ENCODE data around the gene VPS9D1. TPM values are rescaled to one million over a fixed set of nuclear protein-coding genes. Genes with fewer than 3 reads are reported as not detected.
A peak's percentile ranks its signal among the peaks of the same experiment; 100 is the strongest.
"Not testable (repeated sequence)": the region's sequence is repeated elsewhere in the genome, so short reads cannot be mapped to it uniquely, and the experiment has no call there.

Gene VPS9D1
- total RNA-seq, 4 donors from 2014 or later = 7.1 to 25.0 (median 13.8) TPM

DNA sequence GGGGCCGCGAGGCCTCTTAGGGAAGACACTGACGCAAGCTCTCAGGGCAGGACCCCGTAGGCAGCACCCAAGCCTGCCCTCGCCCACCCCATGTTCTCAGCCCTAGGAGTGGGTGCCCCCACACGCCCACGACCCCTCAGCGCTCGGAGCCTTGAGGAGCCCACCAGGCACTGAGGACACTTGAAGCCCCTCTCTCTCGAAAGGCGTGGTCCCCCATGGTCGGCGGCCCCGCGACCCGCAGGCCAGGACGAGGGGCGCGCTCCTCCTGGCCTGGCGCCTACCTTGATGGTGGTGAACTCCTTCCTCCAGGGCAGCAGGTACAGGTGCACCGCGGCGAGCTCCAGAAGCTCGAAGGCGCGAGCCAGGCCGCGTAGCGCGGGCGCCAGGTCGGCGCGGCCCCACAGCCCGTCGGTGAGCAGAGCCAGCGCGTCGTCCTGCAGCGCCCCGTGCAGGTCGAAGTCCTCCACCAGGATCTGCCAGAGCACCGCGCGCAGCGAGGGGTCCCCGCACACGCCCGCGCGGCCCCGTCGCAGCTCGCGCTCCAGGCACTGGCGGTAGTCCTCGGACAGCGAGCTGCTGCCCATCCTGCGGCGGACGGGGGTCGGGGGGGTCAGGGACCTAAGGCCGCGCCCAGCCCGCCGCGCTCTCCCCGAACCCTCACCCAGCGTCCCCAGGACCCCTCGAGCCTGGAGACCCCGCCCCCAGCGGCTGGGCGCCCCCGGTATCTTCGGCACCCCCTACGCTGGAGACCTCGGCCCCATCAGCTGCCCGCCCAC, 19.9 kb downstream of the VPS9D1 start:
- Histone ChIP-seq H3K27ac (peak overlapping the region; percentile 89 to 94 (median 92)), H3K27me3 (peaks cover 0 to 18% (median 0%) of the 10 kb centered on the region in 4 donors), H3K4me3 (peak overlapping the region; percentile 64 to 78 (median 71)), H3K36me3 (peaks cover 0 to 23% (median 0%) of the 10 kb centered on the region in 3 donors), H3K4me1 (peaks cover 12 to 41% (median 20%) of the 10 kb centered on the region in 3 donors), H3K9me3 (no peaks in the 10 kb centered on the region)
- DNase-seq = no peak
- WGBS, 2 donors = 0% methylated on average over 5 of the region's 78 CpGs; no CpG with 5 or more reads in 1 of the 2 donors
- no peak for TF ChIP-seq POLR2A (IDR thresholded peaks at IDR 0.05)
- TF ChIP-seq, protein P1, sequence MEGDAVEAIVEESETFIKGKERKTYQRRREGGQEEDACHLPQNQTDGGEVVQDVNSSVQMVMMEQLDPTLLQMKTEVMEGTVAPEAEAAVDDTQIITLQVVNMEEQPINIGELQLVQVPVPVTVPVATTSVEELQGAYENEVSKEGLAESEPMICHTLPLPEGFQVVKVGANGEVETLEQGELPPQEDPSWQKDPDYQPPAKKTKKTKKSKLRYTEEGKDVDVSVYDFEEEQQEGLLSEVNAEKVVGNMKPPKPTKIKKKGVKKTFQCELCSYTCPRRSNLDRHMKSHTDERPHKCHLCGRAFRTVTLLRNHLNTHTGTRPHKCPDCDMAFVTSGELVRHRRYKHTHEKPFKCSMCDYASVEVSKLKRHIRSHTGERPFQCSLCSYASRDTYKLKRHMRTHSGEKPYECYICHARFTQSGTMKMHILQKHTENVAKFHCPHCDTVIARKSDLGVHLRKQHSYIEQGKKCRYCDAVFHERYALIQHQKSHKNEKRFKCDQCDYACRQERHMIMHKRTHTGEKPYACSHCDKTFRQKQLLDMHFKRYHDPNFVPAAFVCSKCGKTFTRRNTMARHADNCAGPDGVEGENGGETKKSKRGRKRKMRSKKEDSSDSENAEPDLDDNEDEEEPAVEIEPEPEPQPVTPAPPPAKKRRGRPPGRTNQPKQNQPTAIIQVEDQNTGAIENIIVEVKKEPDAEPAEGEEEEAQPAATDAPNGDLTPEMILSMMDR (IDR thresholded peaks at IDR 0.05) = peak in 2 of 6 experiments; percentile 27 to 37
- intact Hi-C loops (cut with DNase I) = loop anchor here (10.0 kb wide), 1 partner anchor 94 kb away; no protein-coding TSS in a partner anchor

DNA sequence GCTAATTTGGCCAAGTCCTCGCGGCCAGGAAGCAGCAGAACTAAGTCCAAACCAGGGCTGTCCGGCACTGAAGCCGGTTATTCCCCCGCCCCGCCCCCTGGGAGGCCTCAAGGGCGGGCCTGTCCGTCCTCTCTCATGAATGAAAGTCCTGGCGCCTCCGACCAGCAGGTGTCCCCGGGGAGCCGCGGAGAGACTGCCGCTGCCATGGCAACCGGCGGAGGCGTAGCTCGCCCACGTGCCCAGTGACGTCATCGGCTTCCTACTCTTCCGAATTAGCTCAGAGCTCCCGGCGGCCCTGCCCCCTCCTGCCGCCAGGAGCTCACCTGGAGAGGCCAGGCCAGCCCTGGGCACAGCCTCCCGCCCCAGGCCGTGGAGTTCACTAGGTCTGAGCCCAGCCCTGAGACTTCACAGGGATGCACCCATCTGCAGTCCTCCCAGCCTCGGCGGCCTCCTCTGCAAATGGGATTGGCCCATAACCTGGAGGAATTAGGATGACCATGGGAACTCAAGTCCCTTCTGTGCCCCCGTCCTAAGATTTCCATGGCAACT, 20.5 kb downstream of the VPS9D1 start:
- 0% methylated on average over 18 of the region's 30 CpGs; no CpG with 5 or more reads in 1 of the 2 donors for WGBS, 2 donors
- H3K4me3 ChIP-seq = peak overlapping the region; percentile 64 to 78 (median 71)
- peaks cover 0 to 30% (median 0%) of the 10 kb centered on the region in 3 donors for H3K36me3 ChIP-seq
- H3K4me1 ChIP-seq = peaks cover 12 to 36% (median 20%) of the 10 kb centered on the region in 3 donors
- intact Hi-C loops (cut with DNase I) = loop anchor here (10.0 kb wide), 1 partner anchor 95 kb away; no protein-coding TSS in a partner anchor
- peaks cover 0 to 18% (median 0%) of the 10 kb centered on the region in 4 donors for H3K27me3 ChIP-seq
- H3K9me3 ChIP-seq = no peaks in the 10 kb centered on the region
- TF ChIP-seq, protein P1 (IDR thresholded peaks at IDR 0.05) = peak; percentile 67 to 94 (median 90)
- TF ChIP-seq POLR2A (IDR thresholded peaks at IDR 0.05) = peak in 1 of 4 donors; percentile 36
- H3K27ac ChIP-seq = peak overlapping the region; percentile 89 to 94 (median 92)
- DNase-seq = peak; percentile 89

DNA sequence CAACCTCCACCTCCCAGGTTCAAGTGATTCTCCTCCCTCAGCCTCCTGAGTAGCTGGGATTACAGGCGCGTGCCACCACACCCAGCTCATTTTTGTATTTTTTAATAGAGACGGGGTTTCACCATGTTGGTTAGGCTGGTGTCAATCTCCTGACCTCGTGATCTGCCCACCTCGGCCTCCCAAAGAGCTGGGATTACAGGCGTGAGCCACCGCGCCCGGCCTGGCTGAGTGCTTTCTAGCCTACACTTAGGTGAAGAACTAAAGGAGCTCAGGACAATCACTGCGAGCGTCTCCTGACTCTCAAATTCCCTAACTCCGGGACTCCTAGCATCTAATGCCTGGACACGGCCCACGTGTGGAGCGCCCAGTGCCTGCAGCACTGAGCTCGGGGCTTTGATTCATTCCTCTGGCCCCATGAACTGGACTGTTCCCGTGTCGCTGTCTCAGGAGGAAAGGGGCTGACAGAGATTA, 21.0 kb downstream of the VPS9D1 start:
- not testable (repeated sequence) for DNase-seq, H3K9me3 ChIP-seq
- Histone ChIP-seq H3K27me3 (peaks cover 0 to 14% (median 0%) of the 10 kb centered on the region in 4 donors), H3K27ac (peak overlapping the region; percentile 19 to 94 (median 90)), H3K36me3 (peaks cover 0 to 35% (median 0%) of the 10 kb centered on the region in 3 donors), H3K4me1 (peaks cover 12 to 36% (median 20%) of the 10 kb centered on the region in 3 donors), H3K4me3 (peak overlapping the region in 3 of 4 donors; percentile 68 to 78 (median 74))
- WGBS, 2 donors = 58 to 81% methylated on average over 9 to 14 of the region's 18 CpGs
- intact Hi-C loops (cut with DNase I) = loop anchor here (10.0 kb wide), 1 partner anchor 95 kb away; no protein-coding TSS in a partner anchor

DNA sequence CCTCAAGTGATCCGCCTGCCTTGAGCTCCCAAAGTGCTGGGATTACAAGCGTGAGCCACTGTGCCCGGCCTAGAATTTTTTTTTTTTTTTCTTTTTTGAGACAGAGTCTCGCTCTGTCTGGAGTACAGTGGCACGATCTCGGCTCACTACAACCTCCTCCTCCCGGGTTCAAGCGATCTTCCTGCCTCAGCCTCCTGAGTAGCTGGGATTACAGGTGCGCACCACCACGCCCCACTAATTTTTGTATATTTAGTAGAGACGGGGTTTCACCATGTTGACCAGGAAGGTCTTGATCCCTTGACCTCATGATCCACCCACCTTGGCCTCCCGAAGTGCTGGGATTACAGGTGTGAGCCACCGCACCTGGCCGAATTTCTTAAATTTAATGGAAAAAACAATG, 22.0 kb downstream of the VPS9D1 start:
- peaks cover 12 to 36% (median 20%) of the 10 kb centered on the region in 3 donors for H3K4me1 ChIP-seq
- H3K4me3 ChIP-seq; intact Hi-C loops (cut with DNase I); H3K27me3 ChIP-seq; H3K9me3 ChIP-seq; DNase-seq; H3K27ac ChIP-seq: not testable (repeated sequence)
- 96% methylated on average over 13 to 14 of the region's 14 CpGs for WGBS, 2 donors
- H3K36me3 ChIP-seq = peaks cover 7 to 44% (median 7%) of the 10 kb centered on the region in 3 donors

DNA sequence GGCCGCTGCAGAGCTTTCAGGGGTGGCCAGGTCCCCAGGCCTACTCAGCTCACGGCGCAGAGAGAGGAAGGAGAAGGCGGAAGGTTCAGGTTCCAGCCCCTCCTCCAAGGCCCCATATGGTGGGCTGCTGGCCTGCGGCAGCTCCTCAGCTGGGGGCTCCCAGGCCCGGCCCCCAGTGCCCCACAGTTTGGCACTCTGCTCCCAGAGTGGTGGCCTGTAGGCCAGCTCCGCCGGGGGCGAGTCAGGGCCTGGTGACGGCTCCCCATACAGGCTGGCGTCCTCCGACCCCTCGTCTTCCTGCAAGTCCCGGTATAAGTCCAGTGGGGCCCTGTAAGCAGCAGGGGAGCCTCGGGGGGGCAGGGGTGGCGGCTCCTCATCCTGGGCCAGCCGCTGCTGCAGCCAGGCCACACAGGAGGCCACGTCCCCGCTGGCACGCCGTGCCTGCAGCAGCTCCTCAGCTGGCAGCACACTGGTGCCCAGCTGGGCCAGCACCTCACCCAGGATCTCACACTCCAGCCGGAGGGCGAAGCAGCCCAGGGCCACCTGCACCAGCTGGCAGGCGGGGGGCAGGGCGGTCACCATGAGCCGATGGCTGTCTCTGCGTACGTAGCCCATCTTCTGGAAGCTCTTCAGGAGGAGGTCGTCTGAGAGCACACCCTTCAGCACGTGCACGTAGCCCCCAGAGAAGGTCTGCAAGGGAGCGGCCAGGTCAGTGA, 22.9 kb downstream of the VPS9D1 start:
- H3K27ac ChIP-seq = no peak overlapping the region
- H3K9me3 ChIP-seq = no peaks in the 10 kb centered on the region
- peaks cover 0 to 4% (median 0%) of the 10 kb centered on the region in 4 donors for H3K27me3 ChIP-seq
- WGBS, 2 donors = 83 to 100% methylated on average over 3 to 7 of the region's 32 CpGs
- intact Hi-C loops (cut with DNase I) = no loop called here
- no peak for DNase-seq
- peaks cover 12 to 36% (median 20%) of the 10 kb centered on the region in 3 donors for H3K4me1 ChIP-seq
- TF ChIP-seq POLR2A (IDR thresholded peaks at IDR 0.05) = no peak
- TF ChIP-seq, protein P1 (IDR thresholded peaks at IDR 0.05) = no peak
- peaks cover 10 to 54% (median 15%) of the 10 kb centered on the region in 3 donors for H3K36me3 ChIP-seq
- H3K4me3 ChIP-seq = no peak overlapping the region
